ENCODE data around the gene SPACDR.

- no peak for TF ChIP-seq EP300 (IDR thresholded peaks at IDR 0.05)
- no peak for TF ChIP-seq CTCF (IDR thresholded peaks at IDR 0.05)
These were observed 11.5 kb downstream of the SPACDR start for GRCh38 chr7:100452513-100452912.
